ENCODE measurements around the gene RABGAP1.
"Not testable (repeated sequence)": the region's sequence is repeated elsewhere in the genome, so short reads cannot be mapped to it uniquely, and the experiment has no call there.

Gene RABGAP1

GRCh38 chr9:122940749-122941581 is at the start of gene RABGAP1:
Gene RABGAP1 (plus strand): TSS chr9:122941020. CDS start chr9:122957060, 16,040 bp downstream.
- H3K4me1 Mint-ChIP-seq (ENCODE audit: low read depth), result peaks cover 46% of the 10 kb centered on the region
- H3K27me3 Mint-ChIP-seq, result no peaks in the 10 kb centered on the region
- H3K9me3 Mint-ChIP-seq, result no peaks in the 10 kb centered on the region
- H3K4me3 Mint-ChIP-seq, result peak within 1 kb of the TSS; percentile 91
- H3K27ac Mint-ChIP-seq, result peak within 1 kb of the TSS; percentile 91
- H3K36me3 Mint-ChIP-seq (ENCODE audit: low read depth), result peaks cover 34% of the 10 kb centered on the region

- Mint-ChIP-seq H3K9me3 (no peaks in the 10 kb centered on the region), H3K4me1 (ENCODE audit: low read depth) (peaks cover 47% of the 10 kb centered on the region), H3K4me3 (no peak overlapping the region), H3K36me3 (ENCODE audit: low read depth) (peaks cover 43% of the 10 kb centered on the region), H3K27me3 (no peaks in the 10 kb centered on the region), H3K27ac (peak overlapping the region; percentile 1)
Observed at GRCh38 chr9:122897969-122898368, 42.9 kb upstream of the RABGAP1 start.

GRCh38 chr9:122900791-122901190 is 40.0 kb upstream of the RABGAP1 start:
- Mint-ChIP-seq H3K4me3 (peak overlapping the region; percentile 65), H3K4me1 (ENCODE audit: low read depth) (peaks cover 56% of the 10 kb centered on the region), H3K27ac (peak overlapping the region; percentile 40), H3K36me3 (ENCODE audit: low read depth) (peaks cover 21% of the 10 kb centered on the region), H3K27me3 (no peaks in the 10 kb centered on the region), H3K9me3 (no peaks in the 10 kb centered on the region)

- H3K9me3 Mint-ChIP-seq, result no peaks in the 10 kb centered on the region
- peak overlapping the region; percentile 94 for H3K4me3 Mint-ChIP-seq
- H3K27ac Mint-ChIP-seq, result peak overlapping the region; percentile 93
- peaks cover 17% of the 10 kb centered on the region for H3K36me3 Mint-ChIP-seq (ENCODE audit: low read depth)
- H3K27me3 Mint-ChIP-seq, result no peaks in the 10 kb centered on the region
- H3K4me1 Mint-ChIP-seq (ENCODE audit: low read depth), result peaks cover 45% of the 10 kb centered on the region
Observed at GRCh38 chr9:122904466-122904822, 36.4 kb upstream of the RABGAP1 start.

- H3K27ac Mint-ChIP-seq, result peak within 1 kb of the TSS; percentile 98
- H3K4me1 Mint-ChIP-seq (ENCODE audit: low read depth), result peaks cover 43% of the 10 kb centered on the region
- no peaks in the 10 kb centered on the region for H3K27me3 Mint-ChIP-seq
- H3K9me3 Mint-ChIP-seq, result no peaks in the 10 kb centered on the region
- H3K4me3 Mint-ChIP-seq, result peak within 1 kb of the TSS; percentile 94
- H3K36me3 Mint-ChIP-seq (ENCODE audit: low read depth), result peaks cover 19% of the 10 kb centered on the region
Observed at GRCh38 chr9:122904823-122905710, 35.8 kb upstream of the RABGAP1 start, which contains the start of gene RC3H2. Gene RC3H2 (minus strand): TSS chr9:122905359. CDS start chr9:122897509, 7,850 bp downstream.

GRCh38 chr9:122906122-122906521 is 34.7 kb upstream of the RABGAP1 start:
- H3K4me3 Mint-ChIP-seq, H3K27me3 Mint-ChIP-seq, H3K9me3 Mint-ChIP-seq, H3K27ac Mint-ChIP-seq: not testable (repeated sequence)
- H3K4me1 Mint-ChIP-seq (ENCODE audit: low read depth), result peaks cover 46% of the 10 kb centered on the region
- peaks cover 28% of the 10 kb centered on the region for H3K36me3 Mint-ChIP-seq (ENCODE audit: low read depth)

DNA sequence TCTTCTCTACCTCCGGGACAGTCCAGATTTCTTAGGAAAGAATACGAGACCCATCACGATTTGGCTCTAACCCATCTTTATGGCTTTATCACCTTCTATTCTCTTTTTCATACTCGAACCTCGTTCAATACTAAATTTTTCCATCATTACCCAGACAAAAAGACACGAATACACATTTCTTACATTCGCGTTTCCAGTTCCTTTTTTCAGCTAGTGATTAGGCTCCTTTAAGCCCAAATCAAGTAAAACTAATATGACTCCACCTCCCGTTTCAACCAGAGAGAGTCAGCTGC is 28.2 kb upstream of the RABGAP1 start:
- Mint-ChIP-seq H3K9me3 (no peaks in the 10 kb centered on the region), H3K27me3 (no peaks in the 10 kb centered on the region), H3K4me1 (ENCODE audit: low read depth) (peaks cover 39% of the 10 kb centered on the region), H3K36me3 (ENCODE audit: low read depth) (peaks cover 46% of the 10 kb centered on the region), H3K4me3 (peak overlapping the region; percentile 100), H3K27ac (peak overlapping the region; percentile 97)

GRCh38 chr9:122912964-122913673 is 27.7 kb upstream of the RABGAP1 start, which contains the start of gene ZBTB6:
Gene ZBTB6 (minus strand): TSS chr9:122913323. CDS start chr9:122912072, 1,251 bp downstream.
- peaks cover 41% of the 10 kb centered on the region for H3K36me3 Mint-ChIP-seq (ENCODE audit: low read depth)
- H3K27ac Mint-ChIP-seq, result peak within 1 kb of the TSS; percentile 97
- H3K27me3 Mint-ChIP-seq, result no peaks in the 10 kb centered on the region

DNA sequence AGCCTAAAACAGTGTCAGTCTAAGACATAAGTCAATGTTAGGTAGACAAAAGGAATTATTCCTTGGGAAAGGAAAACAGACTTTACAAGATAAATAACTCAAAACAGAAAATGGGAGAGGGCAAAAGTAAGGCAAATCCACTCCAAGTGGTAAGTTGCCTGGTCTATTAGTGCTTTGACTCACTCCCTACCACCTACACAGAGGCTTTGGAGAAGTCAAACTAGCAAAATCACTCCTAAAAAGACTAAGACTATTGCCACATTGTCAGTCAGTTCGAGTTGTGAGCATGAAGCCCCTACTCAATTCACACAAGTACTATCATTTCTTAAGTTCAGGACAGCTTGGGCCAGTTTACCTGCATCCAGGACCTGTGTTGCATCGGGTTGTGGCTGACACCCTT is 22.5 kb upstream of the RABGAP1 start:
- H3K4me3 Mint-ChIP-seq, result no peak overlapping the region
- no peak overlapping the region for H3K27ac Mint-ChIP-seq
- H3K27me3 Mint-ChIP-seq, result no peaks in the 10 kb centered on the region
- peaks cover 3% of the 10 kb centered on the region for H3K4me1 Mint-ChIP-seq (ENCODE audit: low read depth)
- H3K36me3 Mint-ChIP-seq (ENCODE audit: low read depth), result peaks cover 16% of the 10 kb centered on the region
- H3K9me3 Mint-ChIP-seq, result no peaks in the 10 kb centered on the region

More at GRCh38 chr9:122912964-122913673, 27.7 kb upstream of the RABGAP1 start, which contains the start of gene ZBTB6:
- Mint-ChIP-seq H3K9me3 (no peaks in the 10 kb centered on the region), H3K4me3 (peak within 1 kb of the TSS; percentile 100), H3K4me1 (ENCODE audit: low read depth) (peaks cover 39% of the 10 kb centered on the region)

- H3K4me1 Mint-ChIP-seq (ENCODE audit: low read depth), result peaks cover 6% of the 10 kb centered on the region
- no peaks in the 10 kb centered on the region for H3K27me3 Mint-ChIP-seq
Observed at GRCh38 chr9:122922713-122923112, 18.1 kb upstream of the RABGAP1 start.

GRCh38 chr9:122923947-122924346 is 16.9 kb upstream of the RABGAP1 start:
- H3K9me3 Mint-ChIP-seq, result no peaks in the 10 kb centered on the region

More at GRCh38 chr9:122922713-122923112, 18.1 kb upstream of the RABGAP1 start:
- Mint-ChIP-seq H3K27ac (no peak overlapping the region), H3K4me3 (no peak overlapping the region), H3K36me3 (ENCODE audit: low read depth) (peaks cover 17% of the 10 kb centered on the region), H3K9me3 (no peaks in the 10 kb centered on the region)

DNA sequence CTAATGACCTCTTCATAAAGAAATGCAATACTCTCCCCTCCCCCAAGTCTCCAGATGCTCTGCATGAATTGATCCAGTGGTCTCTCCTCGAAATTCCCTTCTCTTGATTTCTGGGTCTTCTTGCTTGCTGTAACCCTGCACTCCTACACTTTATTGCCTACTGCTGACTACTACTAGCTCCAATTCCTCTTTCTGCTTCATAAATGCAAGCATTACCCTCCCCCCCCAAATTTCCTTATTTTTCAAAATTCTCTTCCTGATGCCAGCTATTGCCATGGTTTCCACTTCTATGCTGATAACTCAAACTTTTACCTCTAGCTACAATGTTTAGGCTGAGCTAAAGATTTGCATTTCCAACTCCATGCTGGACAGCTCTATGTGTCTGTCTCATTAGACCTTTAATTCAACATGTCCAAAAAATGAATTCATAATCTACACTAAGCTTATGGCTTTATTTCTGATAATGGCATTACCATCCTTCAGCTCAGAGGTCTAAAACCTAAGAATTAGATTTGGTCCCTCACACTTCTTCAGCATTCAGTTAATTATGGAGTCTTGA is 10.9 kb upstream of the RABGAP1 start:
- H3K4me1 Mint-ChIP-seq (ENCODE audit: low read depth), result peaks cover 16% of the 10 kb centered on the region

More at GRCh38 chr9:122923947-122924346, 16.9 kb upstream of the RABGAP1 start:
- Mint-ChIP-seq H3K4me1 (ENCODE audit: low read depth) (peaks cover 6% of the 10 kb centered on the region), H3K27me3 (no peaks in the 10 kb centered on the region), H3K4me3 (no peak overlapping the region), H3K36me3 (ENCODE audit: low read depth) (peaks cover 13% of the 10 kb centered on the region), H3K27ac (no peak overlapping the region)

GRCh38 chr9:122930541-122931225 is 10.1 kb upstream of the RABGAP1 start:
- Mint-ChIP-seq H3K27ac (no peak overlapping the region), H3K36me3 (ENCODE audit: low read depth) (no peaks in the 10 kb centered on the region), H3K4me1 (ENCODE audit: low read depth) (peaks cover 18% of the 10 kb centered on the region), H3K9me3 (no peaks in the 10 kb centered on the region), H3K4me3 (no peak overlapping the region), H3K27me3 (no peaks in the 10 kb centered on the region)

More for the DNA sequence above, 10.9 kb upstream of the RABGAP1 start:
- H3K4me3 Mint-ChIP-seq, result no peak overlapping the region
- H3K9me3 Mint-ChIP-seq, result no peaks in the 10 kb centered on the region
- no peak overlapping the region for H3K27ac Mint-ChIP-seq
- no peaks in the 10 kb centered on the region for H3K27me3 Mint-ChIP-seq
- no peaks in the 10 kb centered on the region for H3K36me3 Mint-ChIP-seq (ENCODE audit: low read depth)

All from stimulated activated naive CD8-positive, alpha-beta T cell treated with anti-CD3 and anti-CD28 coated beads, Interleukin-15, Interleukin-2, amounts not matched to agents 100 ng/mL and 50 ng/mL, for 24 hours (primary cell).